ENCODE results near the gene KLHL14.

Gene KLHL14

GRCh38 chr18:32770666-32771168 lies 2.1 kb downstream of the KLHL14 start:
- H3K27ac ChIP-seq (ENCODE audit: low read depth, low read length) = no peak overlapping the region
- peak overlapping the region in 1 of 5 donors; percentile 48 for H3K9ac ChIP-seq (ENCODE audit: low read length in 5 of 5)
- peaks cover 0 to 23% (median 20%) of the 10 kb centered on the region in 5 donors for H3K4me1 ChIP-seq (ENCODE audit: control insufficient read depth in 5 of 5, insufficient read depth in 5 of 5, low read length in 5 of 5)
- peak overlapping the region; percentile 55 to 65 (median 63) for H3K4me3 ChIP-seq (ENCODE audit: low read depth in 1 of 5, low read length in 5 of 5)
- H3K9me3 ChIP-seq (ENCODE audit: control insufficient read depth in 5 of 5, low read length in 5 of 5) = no peaks in the 10 kb centered on the region
- peaks cover 13 to 34% (median 26%) of the 10 kb centered on the region in 5 donors for H3K27me3 ChIP-seq (ENCODE audit: control insufficient read depth in 5 of 5, insufficient read depth in 4 of 5, low read length in 5 of 5)
- H3K36me3 ChIP-seq (ENCODE audit: control insufficient read depth in 5 of 5, insufficient read depth in 5 of 5, low read length in 5 of 5) = no peaks in the 10 kb centered on the region

DNA sequence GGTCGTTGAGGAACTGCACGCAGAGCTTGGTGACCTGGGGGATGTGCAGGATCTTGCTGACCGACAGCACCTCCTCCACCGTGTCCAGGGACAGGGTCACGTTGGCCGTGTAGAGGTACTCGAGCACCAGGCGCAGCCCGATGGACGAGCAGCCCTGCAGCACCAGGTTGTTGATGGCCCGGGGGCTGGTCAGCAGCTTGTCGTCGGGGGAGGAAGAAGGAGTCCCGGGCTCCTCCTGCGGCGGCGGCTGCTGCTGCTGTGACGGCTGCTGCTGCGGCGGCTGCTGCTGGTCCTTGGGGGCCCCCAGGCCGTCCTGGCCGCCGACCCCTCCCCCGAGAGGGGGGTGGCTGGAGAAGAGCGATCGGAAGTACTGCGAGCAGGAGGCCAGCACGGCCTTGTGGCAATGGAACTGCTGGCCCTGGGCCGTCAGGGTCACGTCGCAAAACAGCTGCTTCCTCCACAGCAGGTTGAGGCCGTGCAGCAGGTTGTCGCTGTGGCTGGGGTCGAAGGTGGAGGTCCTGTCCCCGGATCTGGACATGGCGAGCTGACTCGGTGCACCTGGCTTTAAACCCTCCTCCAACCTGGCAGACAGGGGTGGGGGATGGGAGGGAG lies 2.7 kb downstream of the KLHL14 start:
- Histone ChIP-seq H3K9ac (ENCODE audit: low read length in 5 of 5) (no peak overlapping the region), H3K4me1 (ENCODE audit: control insufficient read depth in 5 of 5, insufficient read depth in 5 of 5, low read length in 5 of 5) (peaks cover 0 to 23% (median 20%) of the 10 kb centered on the region in 5 donors), H3K4me3 (ENCODE audit: low read depth in 1 of 5, low read length in 5 of 5) (peak overlapping the region in 4 of 5 donors; percentile 47 to 59 (median 48)), H3K27me3 (ENCODE audit: control insufficient read depth in 5 of 5, insufficient read depth in 4 of 5, low read length in 5 of 5) (peaks cover 13 to 34% (median 26%) of the 10 kb centered on the region in 5 donors), H3K9me3 (ENCODE audit: control insufficient read depth in 5 of 5, low read length in 5 of 5) (no peaks in the 10 kb centered on the region), H3K27ac (ENCODE audit: low read depth, low read length) (no peak overlapping the region), H3K36me3 (ENCODE audit: control insufficient read depth in 5 of 5, insufficient read depth in 5 of 5, low read length in 5 of 5) (no peaks in the 10 kb centered on the region)

GRCh38 chr18:32769586-32770053 lies 3.2 kb downstream of the KLHL14 start:
- Histone ChIP-seq H3K4me3 (ENCODE audit: low read depth in 1 of 5, low read length in 5 of 5) (peak overlapping the region in 4 of 5 donors; percentile 47 to 59 (median 48)), H3K9ac (ENCODE audit: low read length in 5 of 5) (no peak overlapping the region), H3K27me3 (ENCODE audit: control insufficient read depth in 5 of 5, insufficient read depth in 4 of 5, low read length in 5 of 5) (peaks cover 13 to 34% (median 26%) of the 10 kb centered on the region in 5 donors), H3K36me3 (ENCODE audit: control insufficient read depth in 5 of 5, insufficient read depth in 5 of 5, low read length in 5 of 5) (no peaks in the 10 kb centered on the region), H3K9me3 (ENCODE audit: control insufficient read depth in 5 of 5, low read length in 5 of 5) (no peaks in the 10 kb centered on the region), H3K4me1 (ENCODE audit: control insufficient read depth in 5 of 5, insufficient read depth in 5 of 5, low read length in 5 of 5) (peaks cover 0 to 23% (median 20%) of the 10 kb centered on the region in 5 donors), H3K27ac (ENCODE audit: low read depth, low read length) (no peak overlapping the region)

DNA sequence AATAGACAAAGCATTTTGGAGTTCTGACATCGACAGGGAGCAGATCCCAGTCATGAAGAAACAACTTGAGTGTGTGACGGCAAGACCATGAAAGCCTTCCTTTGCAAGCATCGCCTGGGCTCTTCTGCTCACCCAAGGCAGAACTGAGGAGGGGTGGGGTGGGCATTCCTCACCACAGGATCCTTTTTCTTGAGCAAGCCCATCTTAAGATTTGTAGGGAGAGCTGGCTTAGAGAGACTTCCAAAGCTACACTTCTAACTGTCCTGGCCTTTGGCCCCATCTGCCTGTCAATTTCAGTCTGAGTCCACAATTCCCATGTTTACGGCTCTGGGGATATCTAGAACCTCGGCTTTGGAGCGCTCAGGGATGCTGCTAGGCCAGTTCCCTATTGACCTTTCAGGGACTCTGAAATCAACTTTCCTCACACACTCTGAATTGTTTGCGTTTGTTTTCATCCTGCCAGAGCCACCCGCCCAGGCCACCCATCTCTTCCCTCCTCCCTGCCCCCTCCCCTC lies 3.7 kb downstream of the KLHL14 start:
- Histone ChIP-seq H3K9ac (ENCODE audit: low read length in 5 of 5) (no peak overlapping the region), H3K36me3 (ENCODE audit: control insufficient read depth in 5 of 5, insufficient read depth in 5 of 5, low read length in 5 of 5) (no peaks in the 10 kb centered on the region), H3K9me3 (ENCODE audit: control insufficient read depth in 5 of 5, low read length in 5 of 5) (no peaks in the 10 kb centered on the region), H3K4me1 (ENCODE audit: control insufficient read depth in 5 of 5, insufficient read depth in 5 of 5, low read length in 5 of 5) (peaks cover 0 to 23% (median 20%) of the 10 kb centered on the region in 5 donors), H3K27me3 (ENCODE audit: control insufficient read depth in 5 of 5, insufficient read depth in 4 of 5, low read length in 5 of 5) (peaks cover 13 to 34% (median 26%) of the 10 kb centered on the region in 5 donors), H3K4me3 (ENCODE audit: low read depth in 1 of 5, low read length in 5 of 5) (no peak overlapping the region), H3K27ac (ENCODE audit: low read depth, low read length) (no peak overlapping the region)

DNA sequence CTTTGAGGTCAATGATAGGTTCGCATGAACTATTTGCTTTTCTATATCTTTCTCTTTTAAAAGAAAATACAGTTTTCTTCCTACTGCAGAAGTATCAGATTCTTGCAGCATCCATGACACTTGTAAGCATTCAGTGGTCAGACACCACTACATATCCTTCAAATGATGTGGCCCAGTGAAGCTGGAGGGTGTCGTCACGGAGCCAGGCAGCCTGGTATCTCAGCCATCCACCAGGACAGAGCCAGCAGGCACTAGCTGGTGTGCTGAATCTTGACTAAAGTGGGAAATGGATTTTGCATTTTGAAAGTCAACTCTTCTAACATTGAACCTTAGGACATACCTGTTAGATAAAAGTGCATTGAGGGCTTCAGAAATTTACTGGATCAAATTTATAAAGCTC lies 5.4 kb downstream of the KLHL14 start:
- Histone ChIP-seq H3K27ac (ENCODE audit: low read depth, low read length) (no peak overlapping the region), H3K9ac (ENCODE audit: low read length in 5 of 5) (no peak overlapping the region), H3K9me3 (ENCODE audit: control insufficient read depth in 5 of 5, low read length in 5 of 5) (no peaks in the 10 kb centered on the region), H3K27me3 (ENCODE audit: control insufficient read depth in 5 of 5, insufficient read depth in 4 of 5, low read length in 5 of 5) (peaks cover 13 to 29% (median 23%) of the 10 kb centered on the region in 5 donors), H3K4me1 (ENCODE audit: control insufficient read depth in 5 of 5, insufficient read depth in 5 of 5, low read length in 5 of 5) (peaks cover 0 to 23% (median 20%) of the 10 kb centered on the region in 5 donors), H3K4me3 (ENCODE audit: low read depth in 1 of 5, low read length in 5 of 5) (no peak overlapping the region), H3K36me3 (ENCODE audit: control insufficient read depth in 5 of 5, insufficient read depth in 5 of 5, low read length in 5 of 5) (no peaks in the 10 kb centered on the region)

- no peak overlapping the region for H3K9ac ChIP-seq (ENCODE audit: low read length in 5 of 5)
- no peak overlapping the region for H3K4me3 ChIP-seq (ENCODE audit: low read depth in 1 of 5, low read length in 5 of 5)
- no peak overlapping the region for H3K27ac ChIP-seq (ENCODE audit: low read depth, low read length)
- H3K27me3 ChIP-seq (ENCODE audit: control insufficient read depth in 5 of 5, insufficient read depth in 4 of 5, low read length in 5 of 5) = peaks cover 3 to 11% (median 8%) of the 10 kb centered on the region in 5 donors
- H3K9me3 ChIP-seq (ENCODE audit: control insufficient read depth in 5 of 5, low read length in 5 of 5) = no peaks in the 10 kb centered on the region
- H3K36me3 ChIP-seq (ENCODE audit: control insufficient read depth in 5 of 5, insufficient read depth in 5 of 5, low read length in 5 of 5) = no peaks in the 10 kb centered on the region
- peaks cover 0 to 3% (median 2%) of the 10 kb centered on the region in 5 donors for H3K4me1 ChIP-seq (ENCODE audit: control insufficient read depth in 5 of 5, insufficient read depth in 5 of 5, low read length in 5 of 5)
These were observed 8.1 kb downstream of the KLHL14 start for GRCh38 chr18:32764611-32765244.

GRCh38 chr18:32763293-32763692 lies 9.5 kb downstream of the KLHL14 start:
- Histone ChIP-seq H3K27ac (ENCODE audit: low read depth, low read length) (no peak overlapping the region), H3K4me3 (ENCODE audit: low read depth in 1 of 5, low read length in 5 of 5) (no peak overlapping the region)

GRCh38 chr18:32761231-32761630 lies 11.6 kb downstream of the KLHL14 start:
- Histone ChIP-seq H3K9ac (ENCODE audit: low read length in 5 of 5) (no peak overlapping the region), H3K9me3 (ENCODE audit: control insufficient read depth in 5 of 5, low read length in 5 of 5) (no peaks in the 10 kb centered on the region), H3K36me3 (ENCODE audit: control insufficient read depth in 5 of 5, insufficient read depth in 5 of 5, low read length in 5 of 5) (no peaks in the 10 kb centered on the region), H3K4me3 (ENCODE audit: low read depth in 1 of 5, low read length in 5 of 5) (no peak overlapping the region), H3K4me1 (ENCODE audit: control insufficient read depth in 5 of 5, insufficient read depth in 5 of 5, low read length in 5 of 5) (no peaks in the 10 kb centered on the region), H3K27ac (ENCODE audit: low read depth, low read length) (no peak overlapping the region), H3K27me3 (ENCODE audit: control insufficient read depth in 5 of 5, insufficient read depth in 4 of 5, low read length in 5 of 5) (no peaks in the 10 kb centered on the region)

More at GRCh38 chr18:32763293-32763692, 9.5 kb downstream of the KLHL14 start:
- no peak overlapping the region for H3K9ac ChIP-seq (ENCODE audit: low read length in 5 of 5)
- H3K9me3 ChIP-seq (ENCODE audit: control insufficient read depth in 5 of 5, low read length in 5 of 5) = no peaks in the 10 kb centered on the region
- H3K36me3 ChIP-seq (ENCODE audit: control insufficient read depth in 5 of 5, insufficient read depth in 5 of 5, low read length in 5 of 5) = no peaks in the 10 kb centered on the region
- H3K4me1 ChIP-seq (ENCODE audit: control insufficient read depth in 5 of 5, insufficient read depth in 5 of 5, low read length in 5 of 5) = no peaks in the 10 kb centered on the region
- H3K27me3 ChIP-seq (ENCODE audit: control insufficient read depth in 5 of 5, insufficient read depth in 4 of 5, low read length in 5 of 5) = peaks cover 0 to 3% (median 2%) of the 10 kb centered on the region in 5 donors

GRCh38 chr18:32760391-32760790 lies 12.4 kb downstream of the KLHL14 start:
- H3K4me1 ChIP-seq (ENCODE audit: control insufficient read depth in 5 of 5, insufficient read depth in 5 of 5, low read length in 5 of 5) = no peaks in the 10 kb centered on the region
- no peak overlapping the region for H3K27ac ChIP-seq (ENCODE audit: low read depth, low read length)
- no peaks in the 10 kb centered on the region for H3K9me3 ChIP-seq (ENCODE audit: control insufficient read depth in 5 of 5, low read length in 5 of 5)
- H3K9ac ChIP-seq (ENCODE audit: low read length in 5 of 5) = no peak overlapping the region
- H3K27me3 ChIP-seq (ENCODE audit: control insufficient read depth in 5 of 5, insufficient read depth in 4 of 5, low read length in 5 of 5) = no peaks in the 10 kb centered on the region
- no peak overlapping the region for H3K4me3 ChIP-seq (ENCODE audit: low read depth in 1 of 5, low read length in 5 of 5)
- H3K36me3 ChIP-seq (ENCODE audit: control insufficient read depth in 5 of 5, insufficient read depth in 5 of 5, low read length in 5 of 5) = no peaks in the 10 kb centered on the region

DNA sequence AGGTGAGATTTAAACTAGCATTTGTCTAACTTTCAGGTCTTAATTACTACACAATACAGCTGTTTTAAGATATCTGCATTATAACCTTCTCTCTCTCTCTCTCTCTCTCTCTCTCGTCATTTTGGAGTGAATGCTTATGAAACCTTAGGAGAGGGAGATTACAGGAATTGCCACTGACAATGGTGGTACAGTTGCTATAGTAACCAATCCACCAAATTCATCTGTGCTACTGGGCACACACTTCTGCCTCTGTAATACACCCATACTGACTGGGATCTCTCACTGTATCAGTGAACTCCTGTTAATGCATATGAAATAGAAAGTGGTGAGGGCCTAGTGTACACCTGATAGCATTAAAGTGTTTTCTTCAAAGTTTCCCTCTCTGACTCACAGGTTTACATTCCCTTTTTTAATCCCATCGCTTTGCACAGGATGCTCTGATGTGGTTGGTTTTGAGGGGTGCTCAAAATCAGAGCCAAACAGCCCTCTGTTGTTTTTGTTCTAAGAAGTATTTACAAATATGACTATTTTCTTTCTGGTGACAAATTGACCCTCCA lies 13.1 kb downstream of the KLHL14 start:
- no peak overlapping the region for H3K4me3 ChIP-seq (ENCODE audit: low read depth in 1 of 5, low read length in 5 of 5)
- H3K36me3 ChIP-seq (ENCODE audit: control insufficient read depth in 5 of 5, insufficient read depth in 5 of 5, low read length in 5 of 5) = no peaks in the 10 kb centered on the region
- no peaks in the 10 kb centered on the region for H3K4me1 ChIP-seq (ENCODE audit: control insufficient read depth in 5 of 5, insufficient read depth in 5 of 5, low read length in 5 of 5)
- H3K27ac ChIP-seq (ENCODE audit: low read depth, low read length) = no peak overlapping the region
- H3K9ac ChIP-seq (ENCODE audit: low read length in 5 of 5) = no peak overlapping the region
- H3K27me3 ChIP-seq (ENCODE audit: control insufficient read depth in 5 of 5, insufficient read depth in 4 of 5, low read length in 5 of 5) = peaks cover 0 to 5% (median 0%) of the 10 kb centered on the region in 5 donors
- no peaks in the 10 kb centered on the region for H3K9me3 ChIP-seq (ENCODE audit: control insufficient read depth in 5 of 5, low read length in 5 of 5)

All from subcutaneous abdominal adipose tissue (tissue), 5 donors.